ENCODE measurements around the gene ZNF774.

DNA sequence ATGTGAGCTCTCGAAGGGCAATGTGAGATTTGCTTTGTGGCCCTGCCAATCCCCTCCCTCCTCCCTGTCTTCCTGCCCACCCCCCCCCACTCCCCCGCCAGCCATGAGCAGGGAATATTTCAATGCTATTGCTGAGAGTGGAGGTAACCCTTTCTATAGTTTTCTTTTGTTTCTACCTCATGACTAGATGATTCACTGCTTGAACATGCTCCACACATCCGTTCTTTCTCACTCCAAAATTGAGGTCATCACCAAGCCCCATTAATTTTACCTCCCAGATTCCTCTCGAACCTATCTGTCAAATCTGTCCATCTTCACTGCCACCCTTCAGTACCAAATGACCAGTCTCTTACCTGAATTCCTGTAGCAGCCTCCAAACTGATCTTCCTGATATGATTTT is 12.2 kb downstream of the ZNF774 start:
- TF ChIP-seq POLR2A (IDR thresholded peaks at IDR 0.05): no peak
- no peak for TF ChIP-seq CTCF (IDR thresholded peaks at IDR 0.05)

All from heart left ventricle (tissue), 13 donors.